Left cardiac atrium (tissue), 4 donors: ENCODE results near the gene ZNF654. TPM values are rescaled to one million over a fixed set of nuclear protein-coding genes. Genes with fewer than 3 reads are reported as not detected.
"Not testable (repeated sequence)": the region's sequence is repeated elsewhere in the genome, so short reads cannot be mapped to it uniquely, and the experiment has no call there.

Source experiments
- ATAC-seq, 2 donors: fragments of 200-7000 bp; cut with Tn5 transposase; one replicate each; pipeline ENCODE4 v1.9.1; 2020; ENCODE audit warnings: mild to moderate bottlenecking in 2 of 2, moderate library complexity in 2 of 2
- DNase-seq: peaks from one replicate; pipeline ENCODE4 v3.0.0-alpha.2; 2020
- intact Hi-C, 2 donors: fragments of 100-400 bp; cut with DNase I; formaldehyde crosslinking; loops; one replicate each; pipeline versions ENCODE4 v1.14.1 to v1.15.1; 2022 to 2023
- long read RNA-seq: library from polyadenylated mRNA; unstranded; transcript quantifications from one replicate; pipeline ENCODE4 v2.0.0, GENCODE V29; 2021
- total RNA-seq, 2 donors: library from RNA; stranded (reverse); fragmentation: NEBNext Ultra II Directional; extraction: Animal tissue kit (Norgen Biotek cat#: 25700); gene quantifications; one replicate each; pipeline ENCODE4 v1.2.1, GENCODE V29; 2021
- donor health status: DM: no; HTN: yes; CAD: no.
- donor health status: DM: no; HTN: yes; CAD: no; lungs with severe emphysema.
- donor health status: DM: yes; HTN: yes; CAD: no.
- donor health status: Dilated cardiomyopathy.

ZNF654 gene
- 10 to 100 TPM; 10.4 to 11.4 TPM for total RNA-seq
- long read RNA-seq, full-length matches to known transcripts, result 1 of 5 reads
- long read RNA-seq, partial matches to known transcripts, result 0 of 5 reads
- long read RNA-seq, other reads (novel, unspliced or antisense), result 4 of 5 reads

GRCh38 chr3:88058581-88059379 lies at the start of gene ZNF654, which contains the start of gene CGGBP1:
ZNF654 (plus strand) TSS chr3:88059255; CDS start chr3:88059320, 65 bp downstream.
CGGBP1 (minus strand) TSS chr3:88059005; CDS start chr3:88055976, 3,029 bp downstream.
- DNase-seq (peak; percentile 98), ATAC-seq (peak; percentile 95 to 97)
- intact Hi-C loops, result loop anchor here in 1 of 2 donors (5.0 kb wide), 1 partner anchor 54 kb away; no protein-coding TSS in a partner anchor

GRCh38 chr3:88010810-88011209 lies 48.2 kb upstream of the ZNF654 start:
- intact Hi-C loops, result no loop called here
- ATAC-seq (no peak), DNase-seq (no peak)

- DNase-seq (no peak), ATAC-seq (peak in 1 of 2 donors; percentile 88)
- intact Hi-C loops, result no loop called here
Measured at GRCh38 chr3:88013592-88013991, 45.5 kb upstream of the ZNF654 start.

- intact Hi-C loops, DNase-seq, ATAC-seq: not testable (repeated sequence)
Measured at GRCh38 chr3:88015656-88016055, 43.4 kb upstream of the ZNF654 start.

- intact Hi-C loops, result no loop called here
- ATAC-seq (no peak), DNase-seq (no peak)
Measured at GRCh38 chr3:88019024-88019423, 40.0 kb upstream of the ZNF654 start.

GRCh38 chr3:88025001-88025552 lies 34.0 kb upstream of the ZNF654 start:
- intact Hi-C loops, result no loop called here
- ATAC-seq, result no peak
- DNase-seq, result no peak

GRCh38 chr3:88028876-88029275 lies 30.2 kb upstream of the ZNF654 start:
- DNase-seq (no peak), ATAC-seq (no peak)
- intact Hi-C loops, result no loop called here

GRCh38 chr3:88030210-88030609 lies 28.8 kb upstream of the ZNF654 start:
- DNase-seq (no peak), ATAC-seq (no peak)
- intact Hi-C loops, result no loop called here

- intact Hi-C loops, result no loop called here
- ATAC-seq, result peak; percentile 57 to 78
- DNase-seq, result no peak
Measured at GRCh38 chr3:88031642-88032077, 27.4 kb upstream of the ZNF654 start.

- intact Hi-C loops, result no loop called here
- DNase-seq, result no peak
- peak in 1 of 2 donors; percentile 5 for ATAC-seq
Measured at GRCh38 chr3:88032245-88032644, 26.8 kb upstream of the ZNF654 start.

- ATAC-seq (no peak), DNase-seq (no peak)
- intact Hi-C loops, result no loop called here
Measured at GRCh38 chr3:88033079-88033478, 26.0 kb upstream of the ZNF654 start.

- intact Hi-C loops, result no loop called here
- DNase-seq (no peak), ATAC-seq (no peak)
Measured at GRCh38 chr3:88033808-88034207, 25.2 kb upstream of the ZNF654 start.

GRCh38 chr3:88034491-88035275 lies 24.4 kb upstream of the ZNF654 start:
- ATAC-seq (no peak), DNase-seq (no peak)
- intact Hi-C loops, result no loop called here

- DNase-seq (no peak), ATAC-seq (no peak)
- intact Hi-C loops, result no loop called here
Measured at GRCh38 chr3:88036221-88036620, 22.8 kb upstream of the ZNF654 start.

- DNase-seq (no peak), ATAC-seq (no peak)
- intact Hi-C loops, result no loop called here
Measured at GRCh38 chr3:88038566-88038965, 20.5 kb upstream of the ZNF654 start.

- DNase-seq, result no peak
- ATAC-seq, result no peak
- intact Hi-C loops, result no loop called here
Measured at GRCh38 chr3:88040529-88040928, 18.5 kb upstream of the ZNF654 start.

GRCh38 chr3:88041005-88041404 lies 18.1 kb upstream of the ZNF654 start:
- no peak for ATAC-seq
- intact Hi-C loops, result no loop called here
- no peak for DNase-seq

- DNase-seq, result no peak
- no peak for ATAC-seq
- intact Hi-C loops, result no loop called here
Measured at GRCh38 chr3:88044411-88044810, 14.6 kb upstream of the ZNF654 start.

GRCh38 chr3:88046766-88047165 lies 12.3 kb upstream of the ZNF654 start:
- intact Hi-C loops, result no loop called here
- DNase-seq (no peak), ATAC-seq (no peak)
